ENCODE measurements around the gene EML1.
"Not testable (repeated sequence)": the region's sequence is repeated elsewhere in the genome, so short reads cannot be mapped to it uniquely, and the experiment has no call there.

The EML1 gene

GRCh38 chr14:99755629-99756603, 37.3 kb upstream of the EML1 start:
- no peak for DNase-seq

- no peak for DNase-seq
These were observed 36.4 kb upstream of the EML1 start for GRCh38 chr14:99756796-99757195.

DNA sequence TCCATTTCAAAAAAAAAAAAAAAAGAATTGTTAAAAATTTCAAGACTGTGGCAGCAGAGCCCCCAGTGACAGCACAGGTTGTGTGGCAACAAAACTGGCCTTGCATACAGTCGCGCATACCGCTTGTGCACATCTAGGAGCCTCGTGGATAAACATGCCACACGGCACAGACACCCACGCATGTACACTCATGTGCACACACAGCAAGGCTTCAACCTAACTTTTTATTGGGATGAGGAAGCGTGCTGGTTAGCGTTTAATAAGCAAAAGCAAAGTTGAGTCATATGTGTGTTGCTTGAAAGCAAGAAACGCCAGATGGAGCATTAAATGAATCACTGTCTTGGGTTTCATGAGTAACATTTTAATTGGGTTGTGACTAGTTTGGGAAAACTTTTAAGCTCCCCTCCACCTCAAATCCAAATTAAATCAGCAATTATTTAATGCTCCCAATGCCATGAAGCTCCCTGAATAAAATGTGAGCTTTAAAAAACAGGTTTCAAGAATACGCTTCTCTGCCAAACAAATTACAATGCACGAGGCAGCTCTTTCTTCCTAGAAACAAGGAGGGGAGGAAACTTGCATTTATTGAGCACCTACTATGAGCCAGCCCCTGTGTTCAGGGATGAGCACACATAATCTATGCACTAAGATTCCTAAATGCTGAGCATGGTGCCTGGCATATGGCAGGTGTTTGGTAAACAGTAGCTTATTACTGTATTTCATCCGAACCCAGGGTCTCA, 35.7 kb upstream of the EML1 start:
- no peak for DNase-seq

GRCh38 chr14:99758121-99758821, 34.9 kb upstream of the EML1 start:
- DNase-seq = no peak

GRCh38 chr14:99758872-99759545, 34.2 kb upstream of the EML1 start:
- DNase-seq = no peak

DNA sequence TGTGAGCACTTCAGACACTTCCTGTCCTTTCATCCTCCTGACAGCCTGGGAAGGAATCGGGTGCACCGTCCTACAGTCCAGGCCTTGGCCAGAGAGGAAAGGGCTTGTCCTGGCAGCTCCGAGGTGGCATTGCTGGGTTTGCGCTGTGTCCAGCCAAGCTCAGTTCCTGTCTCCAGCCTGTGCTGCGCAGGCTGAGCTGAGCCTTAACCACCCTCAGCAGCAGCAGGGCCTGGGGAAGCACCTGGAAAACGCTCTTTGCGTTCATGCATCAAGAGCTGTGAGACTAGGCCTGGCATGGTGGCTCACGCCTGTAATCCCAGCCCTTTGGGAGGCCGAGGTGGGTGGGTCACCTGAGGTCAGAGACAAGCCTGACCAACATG, 33.7 kb upstream of the EML1 start:
- DNase-seq = no peak

DNA sequence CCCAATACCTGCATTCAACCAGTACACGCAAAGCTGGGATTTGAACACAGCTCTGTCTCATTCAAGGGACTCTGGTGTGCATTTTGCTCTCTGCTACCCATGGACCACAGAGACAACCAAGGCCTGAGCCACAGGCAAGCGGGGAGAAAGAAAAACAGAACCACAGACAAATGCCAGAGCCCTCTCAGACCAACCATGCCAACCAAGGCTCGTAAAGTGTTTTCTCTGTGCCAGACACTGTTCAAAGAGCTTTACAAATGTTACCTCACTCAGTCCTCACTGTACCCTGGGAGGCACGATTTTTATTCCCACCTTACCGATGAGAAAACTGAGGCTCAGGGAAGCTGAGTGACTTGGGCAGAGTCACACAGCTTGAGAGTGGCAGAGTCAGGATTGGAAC, 32.4 kb upstream of the EML1 start:
- no peak for DNase-seq

DNA sequence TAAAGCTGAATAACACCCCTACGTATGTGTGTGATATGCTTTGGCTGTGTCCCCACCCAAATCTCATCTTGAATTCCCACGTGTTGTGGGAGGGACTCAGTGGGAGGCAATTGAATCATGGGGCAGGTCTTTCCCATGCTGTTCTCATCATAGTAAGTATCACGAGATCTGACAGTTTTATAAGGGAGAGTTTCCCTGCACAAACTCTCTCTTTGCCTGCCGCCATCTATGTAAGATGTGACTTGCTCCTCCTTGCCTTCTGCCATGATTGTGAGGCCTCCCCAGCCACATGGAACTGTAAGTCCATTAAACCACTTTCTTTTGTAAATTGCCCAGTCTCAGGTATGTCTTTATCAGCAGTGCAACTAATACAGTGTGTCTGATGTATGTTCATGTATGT, 30.3 kb upstream of the EML1 start:
- DNase-seq = not testable (repeated sequence)

DNA sequence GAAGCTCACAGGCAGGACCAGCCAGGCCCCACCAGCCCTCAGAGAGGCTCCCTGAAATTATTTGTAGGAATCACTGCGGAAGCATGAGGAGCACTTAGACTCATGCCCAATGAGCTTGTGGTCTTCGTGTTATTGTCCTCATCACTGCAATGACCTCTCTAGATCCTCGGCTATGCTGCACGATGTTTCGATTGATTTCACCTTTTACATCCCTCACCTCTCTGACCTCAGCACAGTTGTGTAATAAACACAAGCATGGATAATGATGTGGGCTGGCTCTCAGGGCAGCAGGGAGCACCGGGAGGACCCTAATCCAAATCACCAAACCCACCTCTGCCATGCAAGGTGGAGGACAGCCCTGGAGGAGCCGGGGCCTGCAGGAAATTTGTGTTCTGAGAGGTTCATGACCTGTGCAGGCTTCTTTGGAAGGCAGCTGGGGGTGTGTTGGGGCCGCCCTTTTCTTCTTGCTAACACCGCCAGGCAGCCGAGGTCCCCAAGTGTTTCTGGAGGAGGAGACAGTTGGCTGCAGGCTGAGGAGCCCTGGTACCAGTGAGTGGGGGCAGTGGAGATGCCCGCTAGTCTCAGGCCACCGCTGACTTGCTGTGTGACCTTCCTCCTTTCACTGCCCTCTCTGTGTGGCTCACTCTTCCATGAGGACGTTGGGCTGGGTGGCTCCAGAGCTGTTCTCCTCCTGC, 29.5 kb upstream of the EML1 start:
- no peak for DNase-seq

DNA sequence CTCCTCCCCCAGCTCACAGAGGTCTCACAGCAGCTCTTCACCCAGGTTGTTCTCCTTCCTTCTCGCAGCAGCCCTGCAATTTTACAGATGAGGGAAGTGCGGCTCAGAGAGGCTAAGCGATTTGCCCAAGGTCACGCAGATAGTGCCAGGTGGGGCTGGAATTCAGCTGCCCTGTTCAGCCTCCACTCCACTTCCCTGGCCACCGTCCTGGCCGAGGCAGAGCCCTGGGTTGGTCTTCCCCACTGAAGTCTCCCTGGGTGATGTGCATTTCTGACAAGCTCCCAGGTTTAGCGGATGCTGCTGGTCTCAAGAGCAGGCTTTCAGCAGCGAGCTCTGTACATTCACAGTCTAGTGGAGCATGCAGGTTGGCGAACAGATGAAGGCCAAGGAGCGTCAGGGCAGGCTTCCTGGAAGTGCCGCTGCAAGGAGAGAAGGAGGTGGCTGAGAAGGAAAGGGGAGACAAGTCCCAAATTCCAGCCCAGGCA, 28.9 kb upstream of the EML1 start:
- no peak for DNase-seq

DNA sequence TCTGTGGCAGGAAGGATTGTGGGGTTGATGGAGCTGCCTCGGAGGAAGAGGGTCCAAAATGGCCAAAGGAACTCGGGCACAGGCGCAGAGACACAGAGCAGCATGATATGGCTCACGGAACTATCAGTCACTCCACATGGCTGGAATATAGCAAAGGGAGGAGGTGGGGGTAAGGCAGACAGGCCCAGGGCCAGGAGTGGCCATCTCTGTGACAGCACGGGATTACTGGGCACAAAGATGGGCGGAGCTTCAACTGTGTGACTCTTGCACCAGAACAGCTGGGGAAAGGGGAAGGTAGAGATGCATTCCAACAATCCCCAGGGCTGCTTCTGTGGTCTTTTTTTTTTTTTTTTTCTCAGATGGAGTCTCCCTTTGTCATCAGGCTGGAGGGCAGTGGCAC, 24.8 kb upstream of the EML1 start:
- DNase-seq = no peak

DNA sequence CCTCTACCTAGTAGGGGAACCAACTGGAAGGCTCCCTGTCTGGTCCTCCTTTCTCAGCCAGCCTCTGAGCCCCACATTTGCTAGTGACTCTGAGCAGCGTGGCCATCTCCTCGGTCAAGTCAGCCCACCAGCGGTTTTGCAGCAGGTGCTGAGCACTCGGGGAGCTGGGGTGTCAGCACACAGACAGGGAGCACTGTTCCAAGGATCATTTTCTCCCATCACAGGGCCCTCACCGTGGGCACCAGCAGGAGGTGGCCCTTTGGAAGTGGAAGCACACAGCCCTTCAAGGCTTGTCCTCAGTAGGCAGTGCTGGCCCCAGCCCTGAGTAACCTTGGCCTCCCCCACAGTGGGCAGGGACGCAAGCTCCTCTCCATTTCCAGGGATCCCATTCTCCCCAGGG, 24.1 kb upstream of the EML1 start:
- DNase-seq = no peak

- no peak for DNase-seq
These were observed 23.4 kb upstream of the EML1 start for GRCh38 chr14:99769799-99770198.

DNA sequence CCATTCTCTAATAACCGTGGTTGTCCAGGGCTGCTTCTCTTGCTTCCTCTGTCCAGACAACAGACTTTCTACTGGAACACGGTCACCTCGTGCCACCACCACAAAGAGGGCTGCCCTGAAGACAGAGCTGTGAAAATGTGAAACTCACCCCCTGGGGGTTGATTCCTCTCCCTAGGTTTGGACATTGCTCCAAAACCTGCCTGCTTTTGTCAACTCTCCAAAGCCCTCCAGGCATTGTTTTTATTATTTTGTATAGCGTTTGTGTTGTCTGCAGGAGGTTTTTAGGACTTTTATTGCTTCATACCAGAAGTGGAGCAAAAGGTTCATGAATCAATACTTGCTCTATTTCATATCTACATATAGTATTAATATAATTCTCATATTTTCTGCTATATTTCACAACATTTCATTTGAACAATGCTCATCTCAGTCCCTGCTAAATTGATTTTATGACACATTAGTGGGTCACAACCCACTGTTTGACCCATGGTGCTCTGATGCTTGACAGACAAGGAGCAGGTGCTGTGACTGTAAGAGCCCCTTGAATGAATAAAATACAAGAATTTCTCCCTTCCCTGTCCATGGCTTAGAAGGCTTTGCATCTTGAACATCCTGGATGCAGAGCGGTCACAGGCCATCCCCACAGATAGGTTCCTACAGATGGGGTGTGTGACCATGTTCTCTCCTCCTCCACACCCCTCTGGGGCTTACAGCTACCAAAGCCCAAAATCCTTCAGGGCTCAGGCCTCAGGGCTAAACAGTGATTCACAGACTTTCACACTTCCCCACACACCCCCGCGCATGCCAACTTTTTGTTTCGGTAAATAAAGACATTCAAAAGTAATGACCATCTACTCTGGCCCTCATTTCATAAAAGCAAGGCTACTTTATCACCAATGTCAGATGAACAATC, 20.6 kb upstream of the EML1 start:
- DNase-seq = no peak

DNA sequence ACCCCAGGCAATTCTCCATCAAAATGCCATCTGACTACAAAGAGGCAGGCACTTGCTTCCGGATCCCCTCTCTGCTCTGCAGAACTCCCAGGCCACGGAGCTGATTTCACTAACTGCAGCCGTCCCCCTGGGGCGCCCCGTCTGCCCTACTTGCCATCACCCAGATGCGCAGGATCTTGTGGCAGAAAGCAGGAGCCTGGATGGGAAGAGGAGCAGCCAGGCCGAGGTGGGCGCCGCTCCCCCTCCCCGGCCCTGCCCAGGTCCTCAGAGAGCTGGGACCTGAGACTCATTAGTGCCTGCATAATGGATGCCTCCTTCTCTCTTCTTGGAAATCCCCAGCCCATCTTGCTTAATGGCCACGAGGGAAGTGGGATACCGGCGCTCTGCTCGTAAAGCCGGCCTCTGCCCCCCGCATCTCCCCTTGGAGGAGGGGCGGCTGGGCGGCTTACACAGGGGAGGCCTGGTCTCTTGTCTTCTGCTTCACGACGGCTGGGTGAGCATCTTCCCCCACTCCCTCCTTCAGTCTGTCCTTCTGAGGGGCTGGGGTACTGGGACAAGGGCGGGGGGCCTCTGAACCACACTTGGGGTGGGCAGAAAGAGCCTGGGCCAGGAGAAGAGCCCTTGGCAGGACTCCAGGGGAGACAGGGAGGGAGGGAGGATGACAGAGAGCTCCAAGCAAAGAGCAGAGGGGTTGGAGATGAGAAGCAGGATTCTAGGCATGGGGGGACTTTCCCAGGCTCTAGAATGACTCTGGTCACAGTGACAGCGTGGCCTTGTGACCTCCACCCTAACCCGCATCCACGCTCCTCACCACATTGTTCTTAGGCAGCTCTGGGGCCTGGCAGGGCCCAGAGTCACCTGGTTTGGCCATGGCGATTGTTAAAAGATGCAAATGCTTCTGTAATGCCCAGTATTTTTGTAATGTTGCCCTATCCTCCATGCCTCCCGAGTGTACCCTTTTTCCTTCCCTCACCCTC, 19.4 kb upstream of the EML1 start:
- no peak for DNase-seq

DNA sequence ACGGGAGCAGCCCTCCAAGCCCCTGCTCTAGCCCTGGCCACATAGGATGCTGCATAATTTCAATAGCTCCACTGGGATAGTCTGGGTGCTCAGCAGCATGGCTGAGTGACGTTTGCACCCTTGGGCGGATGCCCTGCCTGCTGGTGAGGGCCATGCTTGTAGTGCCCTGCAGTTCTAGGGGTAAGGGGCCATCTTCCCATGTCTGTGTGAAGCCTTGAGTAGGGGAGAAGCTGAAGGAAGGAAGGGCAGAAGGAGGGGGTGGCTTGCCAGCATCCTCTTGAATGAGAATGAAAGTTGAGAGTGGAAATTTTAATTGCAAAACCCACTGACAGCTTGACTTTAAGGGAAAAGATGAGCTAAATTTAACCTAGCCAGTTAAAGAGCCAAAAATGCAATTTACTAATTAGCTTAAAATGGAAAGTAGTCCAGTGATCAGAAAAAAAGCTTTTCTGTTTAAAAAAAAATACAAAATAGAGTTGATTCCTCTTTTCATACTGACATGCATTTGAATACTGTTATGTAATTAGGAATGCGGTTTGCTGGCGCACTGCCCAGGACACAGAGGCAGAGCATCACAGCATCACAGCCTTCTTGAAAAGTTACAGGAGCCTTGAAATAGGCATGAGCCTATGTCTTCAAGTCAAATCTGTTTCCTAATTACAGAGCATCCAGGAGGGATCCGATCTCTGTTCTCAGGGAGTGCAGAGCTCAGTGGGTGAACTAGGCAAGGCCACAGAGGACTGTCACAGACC, 18.5 kb upstream of the EML1 start:
- no peak for DNase-seq

GRCh38 chr14:99775351-99775750, 17.9 kb upstream of the EML1 start:
- DNase-seq = no peak

- no peak for DNase-seq
These were observed 15.3 kb upstream of the EML1 start for GRCh38 chr14:99777951-99778350.

- no peak for DNase-seq
These were observed 13.5 kb upstream of the EML1 start for GRCh38 chr14:99779751-99780150.

Measured in activated T-cell treated with anti-CD3 and anti-CD28 coated beads, Interleukin-2, amount 50 U/mL, for 1 hour (primary cell).